SKM-1 (cell line): ENCODE results near the gene PDLIM5.
"Not testable (repeated sequence)": the region's sequence is repeated elsewhere in the genome, so short reads cannot be mapped to it uniquely, and the experiment has no call there.

ENCODE experiments used
- DNase-seq: peaks from one replicate; lab custom pipeline; 2025; ENCODE audit not compliant: unreplicated experiment; lab: John Stamatoyannopoulos, UW

The PDLIM5 gene

DNA sequence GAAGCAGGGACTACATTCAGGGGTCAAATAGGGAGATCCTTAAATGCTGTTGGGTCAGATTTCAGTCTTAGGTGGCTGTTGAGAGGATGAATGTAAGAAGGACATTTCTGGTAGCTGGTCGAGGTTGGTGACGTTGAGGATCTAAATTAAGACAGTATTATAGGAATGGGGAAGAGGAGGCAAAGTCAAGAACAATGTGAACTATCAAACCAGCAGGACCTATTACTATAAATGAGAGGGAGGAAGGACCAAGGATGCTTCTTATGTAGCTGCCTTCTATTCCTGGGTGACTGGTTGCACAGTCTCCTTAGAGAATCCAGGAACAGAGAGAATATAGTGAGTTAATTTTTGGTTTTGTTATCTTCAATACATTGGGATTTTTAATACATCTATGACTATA is 187.6 kb downstream of the PDLIM5 start:
- DNase-seq = no peak

DNA sequence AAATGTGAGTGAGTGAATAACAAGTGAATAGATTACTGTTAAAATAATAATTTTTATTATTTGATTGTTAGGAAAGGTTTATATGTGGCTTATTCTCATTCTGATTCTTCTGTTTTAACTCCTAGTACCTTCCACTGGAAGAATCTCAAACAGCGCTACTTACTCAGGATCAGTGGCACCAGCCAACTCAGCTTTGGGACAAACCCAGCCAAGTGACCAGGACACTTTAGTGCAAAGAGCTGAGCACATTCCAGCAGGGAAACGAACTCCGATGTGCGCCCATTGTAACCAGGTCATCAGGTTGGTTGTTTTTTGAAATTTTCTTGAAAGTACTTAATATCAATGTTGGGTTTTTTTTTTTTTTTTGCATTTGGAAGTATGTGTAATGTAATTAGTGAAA is 188.4 kb downstream of the PDLIM5 start:
- DNase-seq = no peak

DNA sequence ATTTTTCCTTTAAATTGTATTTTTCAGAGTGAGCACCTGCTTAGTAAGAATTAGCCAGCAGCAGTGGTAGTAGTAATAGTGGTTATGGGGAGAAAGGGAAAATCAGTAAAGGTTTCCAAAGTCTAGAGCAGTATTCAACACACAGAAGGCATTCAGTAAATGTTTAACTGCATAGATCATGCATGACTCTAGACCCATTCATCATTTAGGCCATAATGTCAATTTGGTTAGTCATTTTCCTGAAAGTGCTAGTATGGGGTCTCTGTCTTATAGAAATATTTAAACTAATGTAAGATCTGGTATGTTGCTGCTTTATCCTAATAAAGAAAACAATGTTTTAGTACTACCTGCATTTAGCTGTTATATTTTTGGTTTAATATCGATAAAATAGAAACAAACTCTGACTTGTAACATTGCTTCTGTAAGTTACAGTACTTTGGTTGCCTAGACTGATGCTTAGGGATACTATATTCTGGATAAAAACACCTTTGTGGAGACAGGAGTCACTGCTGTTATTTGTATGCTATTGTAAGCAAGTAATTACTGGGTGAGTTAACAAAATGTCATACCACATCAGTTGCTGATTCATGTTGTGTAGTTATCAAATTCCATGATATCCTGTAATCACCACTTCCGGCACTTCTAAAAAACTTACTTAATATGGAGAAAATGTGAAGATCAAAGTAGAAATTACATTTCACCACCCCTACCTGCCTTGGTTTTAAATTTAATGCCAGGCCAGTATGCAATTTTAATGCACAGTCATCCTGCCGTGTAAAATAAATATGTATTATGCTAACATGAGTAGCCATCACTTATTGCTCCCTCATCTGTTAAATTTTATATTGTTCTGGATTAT is 190.2 kb downstream of the PDLIM5 start:
- no peak for DNase-seq

DNA sequence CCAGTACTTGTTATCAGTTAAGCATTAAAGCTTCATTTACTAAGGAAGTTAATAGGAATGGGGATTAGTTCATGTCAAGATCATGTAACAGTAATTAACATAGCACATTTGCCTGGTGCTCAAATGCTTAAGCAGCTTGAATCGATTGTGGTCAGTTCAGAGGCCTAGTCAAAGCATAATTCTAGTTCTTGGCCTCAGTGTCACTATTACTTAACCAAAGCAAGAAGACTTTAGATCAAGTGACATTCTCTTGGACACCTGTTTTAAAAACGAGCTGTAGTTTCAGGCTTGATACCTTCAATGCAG is 190.8 kb downstream of the PDLIM5 start:
- no peak for DNase-seq

DNA sequence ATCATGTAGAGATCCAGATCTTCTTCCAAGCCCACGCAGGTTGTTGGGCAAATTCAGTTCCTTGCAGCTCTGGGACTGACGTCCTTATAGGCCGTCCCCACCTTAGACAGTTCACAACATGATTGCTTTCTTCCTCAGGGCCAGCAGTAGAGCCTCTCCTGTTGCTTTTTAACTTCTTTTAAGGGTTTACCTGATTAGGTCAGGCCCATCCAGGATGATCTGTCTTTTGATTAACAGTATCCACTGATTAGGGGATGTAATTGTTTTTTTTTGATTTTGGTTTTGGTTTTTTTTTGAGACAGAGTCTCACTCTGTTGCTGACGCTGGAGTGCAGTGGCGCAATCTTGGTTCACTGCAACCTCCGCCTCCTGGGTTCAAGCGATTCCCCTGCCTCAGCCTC is 197.0 kb downstream of the PDLIM5 start:
- no peak for DNase-seq

DNA sequence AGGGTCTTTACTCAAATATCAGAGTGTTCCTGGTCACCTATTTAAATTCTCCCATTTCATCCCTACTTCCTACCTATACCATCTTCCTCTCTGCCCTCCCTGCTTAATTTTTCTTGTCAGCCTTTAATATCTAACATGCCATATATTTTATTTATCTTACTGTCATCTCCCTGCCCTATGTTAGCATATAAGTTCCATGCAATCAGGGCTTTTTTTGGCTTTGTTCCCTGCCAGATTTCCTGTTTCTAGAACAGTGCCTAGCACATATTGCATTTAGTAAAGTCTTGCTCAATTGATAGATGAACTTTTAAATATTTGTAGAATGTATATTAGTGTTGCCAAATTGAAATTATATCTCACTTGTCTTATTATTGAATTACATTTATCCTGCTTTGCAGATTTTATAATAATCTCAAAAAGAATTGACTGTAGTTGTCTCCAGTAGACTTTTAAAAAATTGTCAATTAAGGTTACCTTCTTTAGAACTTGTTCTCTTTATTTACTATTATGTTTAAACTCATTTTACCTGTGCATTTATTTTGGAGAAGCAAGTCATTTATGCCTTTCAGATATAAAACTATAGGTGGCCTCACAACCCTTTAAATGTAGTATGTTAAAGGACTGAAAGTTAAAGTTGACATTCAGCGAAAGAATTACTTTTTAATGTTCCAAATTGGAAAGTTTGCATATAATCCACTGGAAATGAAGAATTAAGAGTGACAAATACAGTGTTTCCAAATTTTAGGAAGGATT is 197.8 kb downstream of the PDLIM5 start:
- no peak for DNase-seq

DNA sequence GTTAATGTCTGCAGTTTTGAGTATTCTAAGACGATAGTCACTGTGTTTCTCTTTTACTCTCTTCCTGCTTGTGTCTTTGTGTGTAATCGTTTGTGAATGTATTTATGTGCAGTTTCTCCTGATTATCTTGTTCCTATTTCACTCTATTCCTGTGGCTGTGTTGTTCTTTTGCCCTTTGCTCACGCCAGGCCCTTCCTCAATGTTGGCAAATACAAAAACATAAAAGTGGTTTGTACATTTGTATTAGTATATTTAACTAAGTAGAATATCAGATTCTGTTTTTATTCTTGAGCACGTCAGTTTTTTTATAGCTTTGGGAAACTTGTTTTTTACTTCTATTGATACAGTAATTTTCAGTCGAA is 198.4 kb downstream of the PDLIM5 start:
- DNase-seq = no peak

DNA sequence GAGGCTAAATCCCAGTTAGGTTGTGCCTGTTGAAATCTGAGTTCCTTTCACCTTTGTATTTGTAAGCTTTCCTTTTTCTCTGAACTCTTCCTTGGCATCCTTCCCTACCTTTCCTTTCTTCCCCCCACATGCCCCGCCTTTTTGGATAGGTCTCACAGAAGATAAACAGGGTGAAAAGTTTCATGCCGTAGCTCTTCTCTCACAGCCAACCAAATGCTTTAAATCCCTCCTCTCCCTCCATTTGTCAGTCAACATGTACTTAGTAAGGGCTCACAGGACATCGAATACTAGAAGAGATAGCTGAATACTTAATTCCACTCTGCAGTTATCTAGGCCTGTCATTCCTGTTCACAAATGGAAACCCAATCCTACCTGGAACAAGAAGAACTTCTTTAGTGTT is 198.9 kb downstream of the PDLIM5 start:
- no peak for DNase-seq

DNA sequence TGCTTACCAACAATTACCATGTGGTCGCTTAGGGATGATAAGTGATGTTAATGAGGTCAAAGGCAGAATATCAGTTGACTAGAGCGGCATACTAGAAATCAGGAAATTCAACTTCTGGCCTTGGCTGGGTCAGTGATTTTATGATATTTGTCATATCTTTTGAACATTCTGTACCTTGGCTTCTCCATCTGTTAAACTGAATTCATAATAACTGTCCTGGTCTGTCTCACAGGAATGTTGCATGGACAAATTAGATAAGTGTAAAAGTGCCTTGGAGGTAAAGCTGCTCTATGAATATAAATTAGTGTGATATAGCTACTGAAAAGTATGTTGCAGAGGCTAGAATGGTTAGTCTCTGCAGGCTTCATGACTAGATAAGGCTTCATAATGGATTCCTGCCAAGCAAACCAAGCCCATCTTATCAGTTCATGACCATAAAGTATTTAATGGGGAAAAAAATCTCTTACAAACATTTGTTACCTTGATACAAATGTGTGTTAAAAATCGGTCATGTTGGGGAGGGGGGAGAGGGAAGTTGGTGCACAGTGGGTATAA is 201.4 kb downstream of the PDLIM5 start:
- DNase-seq = no peak

DNA sequence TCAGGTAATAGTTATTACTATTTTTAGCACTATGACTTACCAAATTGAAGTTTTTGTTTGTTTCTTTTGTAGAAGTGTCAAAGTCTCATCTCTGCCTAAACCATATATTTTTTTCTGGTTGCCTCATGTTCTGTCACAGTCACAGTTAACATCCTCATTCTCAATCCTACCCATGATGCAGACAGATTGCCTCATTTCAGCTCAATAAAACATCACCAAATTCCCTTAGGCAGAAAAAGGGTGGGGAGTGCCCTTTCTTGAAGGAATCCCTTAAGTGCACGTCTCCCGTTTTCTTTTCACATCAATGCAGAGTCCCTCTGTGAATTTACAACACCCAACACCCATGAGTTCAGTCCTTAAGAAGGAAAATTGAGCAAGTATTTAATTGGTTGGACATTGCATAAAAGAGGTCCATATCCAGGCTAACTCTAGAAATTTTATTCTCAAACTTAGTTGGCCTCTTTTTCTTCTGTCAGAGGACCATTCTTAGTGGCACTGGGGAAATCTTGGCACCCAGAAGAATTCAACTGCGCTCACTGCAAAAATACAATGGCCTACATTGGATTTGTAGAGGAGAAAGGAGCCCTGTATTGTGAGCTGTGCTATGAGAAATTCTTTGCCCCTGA is 202.4 kb downstream of the PDLIM5 start:
- no peak for DNase-seq

DNA sequence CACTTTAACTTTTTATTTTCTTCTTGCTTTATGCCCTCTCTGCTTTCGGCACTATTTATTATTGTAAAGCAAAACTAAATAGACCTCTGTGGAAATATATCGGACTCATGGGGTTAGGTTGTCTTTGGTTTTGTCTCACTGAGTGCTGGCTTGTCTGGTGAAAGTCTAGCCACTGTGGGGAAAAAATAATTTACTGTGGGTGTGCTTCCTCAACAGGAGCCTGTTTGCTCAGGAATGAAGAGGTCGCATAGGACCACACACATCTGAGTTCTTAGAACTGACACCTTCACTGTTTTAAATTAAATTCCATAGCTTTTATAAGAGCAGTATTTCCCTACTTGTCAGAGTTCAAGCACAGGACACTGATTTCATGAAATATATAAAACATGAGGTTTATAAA is 203.0 kb downstream of the PDLIM5 start:
- no peak for DNase-seq

DNA sequence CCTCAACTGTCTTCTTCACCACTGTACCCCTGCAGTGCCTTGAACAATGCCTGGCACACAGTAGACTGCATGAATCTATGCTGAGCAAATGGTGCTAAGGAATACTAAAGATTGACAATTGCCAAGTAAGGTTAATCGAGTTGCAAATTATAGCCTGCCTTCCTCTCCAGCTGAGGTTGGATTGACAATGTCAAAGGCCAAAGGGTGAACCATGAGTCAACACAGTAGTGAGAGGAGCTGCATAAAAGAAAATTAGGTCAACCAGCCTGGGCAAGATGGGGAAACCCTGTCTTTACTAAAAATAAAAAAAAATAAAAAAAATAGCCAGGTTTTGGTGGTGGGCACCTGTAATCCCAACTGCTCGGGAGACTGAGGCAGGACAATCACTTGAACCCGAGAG is 208.9 kb downstream of the PDLIM5 start:
- DNase-seq = no peak

DNA sequence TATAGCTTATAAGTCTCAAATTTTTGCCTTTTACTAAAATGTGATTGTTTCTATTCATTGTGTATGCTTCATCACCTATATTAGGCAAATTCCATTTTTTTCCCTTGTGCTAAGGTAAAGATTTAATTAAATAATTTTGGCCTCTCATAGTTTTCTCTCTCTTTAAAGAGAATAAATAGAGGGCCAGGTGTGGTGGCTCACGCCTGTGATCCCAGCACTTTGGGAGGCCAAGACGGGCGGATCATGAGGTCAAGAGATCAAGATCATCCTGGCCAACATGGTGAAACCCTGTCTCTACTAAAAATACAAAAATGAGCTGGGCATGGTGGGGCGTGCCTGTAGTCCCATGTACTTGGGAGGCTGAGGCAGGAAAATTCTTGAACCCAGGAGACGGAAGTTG is 213.3 kb downstream of the PDLIM5 start:
- not testable (repeated sequence) for DNase-seq

DNA sequence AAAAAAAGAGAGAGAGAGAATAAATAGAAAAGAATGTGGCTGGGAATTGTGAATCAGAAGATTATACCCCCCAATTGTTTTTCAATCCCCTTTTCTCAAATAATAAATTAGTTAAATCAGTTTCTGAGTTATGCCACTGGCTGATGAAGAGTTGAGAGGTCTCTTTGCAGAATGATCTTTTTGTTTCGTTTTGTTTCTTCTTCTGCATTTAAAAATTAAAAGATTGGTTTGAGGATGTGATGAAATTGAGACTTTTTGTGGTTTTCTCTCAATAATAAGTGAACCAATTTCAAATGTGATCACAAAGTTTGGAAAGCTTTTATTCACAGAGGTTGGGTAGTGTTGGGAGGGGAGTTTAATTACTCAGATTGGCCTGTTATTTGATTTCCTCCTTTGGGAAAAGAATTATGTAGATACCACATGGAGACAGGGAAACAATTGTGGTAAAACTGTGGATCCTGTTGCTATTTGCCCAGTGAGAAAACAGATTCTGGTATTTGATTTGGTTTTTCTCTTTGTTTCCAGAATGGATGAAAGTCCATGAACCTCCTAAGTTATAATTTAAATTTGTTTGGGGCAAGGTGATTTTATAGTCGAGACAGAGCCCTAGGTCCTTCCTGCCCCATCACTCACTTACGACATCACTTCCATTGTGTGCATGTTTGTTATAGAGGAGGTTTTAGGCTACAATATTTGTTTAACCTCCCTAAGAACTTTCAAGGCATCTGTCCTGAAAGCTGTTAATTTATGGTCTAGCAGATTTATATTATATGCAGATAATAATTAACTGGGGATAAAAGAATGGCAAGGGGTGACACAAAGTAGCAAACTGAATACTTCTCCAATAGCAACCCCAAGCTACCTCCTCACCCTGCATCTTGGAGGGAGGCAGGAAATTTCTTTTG is 214.0 kb downstream of the PDLIM5 start:
- no peak for DNase-seq

DNA sequence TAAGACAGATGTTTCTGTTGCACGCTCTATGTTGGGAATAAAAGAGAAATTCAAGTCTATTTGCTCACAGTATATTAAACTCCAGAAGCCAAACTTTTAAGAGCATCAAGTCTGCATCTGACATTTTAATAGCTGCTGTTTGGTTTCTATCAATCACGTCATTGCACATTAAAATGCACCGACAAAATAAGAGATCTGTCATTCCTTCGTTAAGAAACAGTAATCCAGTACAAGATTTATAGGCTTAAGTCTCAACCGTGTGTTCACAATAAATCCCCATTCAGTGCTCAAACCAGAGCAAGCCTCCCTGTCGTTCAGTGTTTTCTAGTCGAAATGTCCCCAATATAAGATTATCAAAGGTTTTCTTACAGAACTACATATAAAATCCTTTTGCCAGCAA is 217.0 kb downstream of the PDLIM5 start:
- no peak for DNase-seq

DNA sequence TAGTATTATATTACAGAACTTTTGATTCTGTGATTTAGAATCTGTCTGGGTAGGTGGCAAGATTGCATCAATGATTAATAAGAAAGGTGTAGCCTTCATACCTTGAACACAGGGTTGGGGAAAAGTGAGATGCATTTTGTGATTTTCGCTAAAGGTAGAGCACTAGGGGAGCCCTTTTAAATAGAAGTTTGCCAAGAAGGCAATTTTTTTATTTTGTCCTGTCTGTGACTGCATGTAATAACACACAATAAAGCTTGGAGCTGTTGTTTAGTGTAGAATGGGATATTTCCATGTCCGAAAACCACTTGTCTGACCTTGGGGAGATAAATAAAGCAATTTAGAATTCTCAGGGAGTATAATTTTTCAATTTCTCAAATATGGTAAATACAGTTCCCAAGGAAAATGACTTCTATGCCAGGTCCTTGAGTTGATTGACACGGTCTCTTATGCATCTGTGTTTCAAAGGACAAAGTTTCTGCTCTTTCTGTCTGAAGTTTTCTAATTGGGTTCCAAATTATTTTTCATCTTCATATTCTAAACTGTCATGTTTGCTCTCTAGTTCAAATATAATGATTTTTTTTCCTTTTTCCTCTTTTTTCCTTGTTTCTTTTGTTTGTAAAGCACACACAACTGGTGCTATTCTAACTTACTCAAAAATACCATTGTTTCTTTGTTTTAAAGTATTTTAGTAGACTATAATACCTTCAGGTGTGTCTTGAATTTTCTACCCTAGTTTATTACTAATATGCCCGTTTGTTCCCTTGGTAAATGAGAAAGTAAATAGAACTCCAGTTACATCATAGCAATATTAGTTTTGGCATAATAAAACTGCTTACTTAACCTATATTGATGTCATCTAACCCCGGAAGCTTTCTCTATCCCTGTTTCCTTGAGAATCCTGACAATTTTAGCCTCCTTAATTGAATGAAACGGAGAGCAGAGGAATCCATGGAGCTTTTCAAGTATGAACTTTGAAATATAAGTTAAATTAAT is 218.2 kb downstream of the PDLIM5 start:
- no peak for DNase-seq

DNA sequence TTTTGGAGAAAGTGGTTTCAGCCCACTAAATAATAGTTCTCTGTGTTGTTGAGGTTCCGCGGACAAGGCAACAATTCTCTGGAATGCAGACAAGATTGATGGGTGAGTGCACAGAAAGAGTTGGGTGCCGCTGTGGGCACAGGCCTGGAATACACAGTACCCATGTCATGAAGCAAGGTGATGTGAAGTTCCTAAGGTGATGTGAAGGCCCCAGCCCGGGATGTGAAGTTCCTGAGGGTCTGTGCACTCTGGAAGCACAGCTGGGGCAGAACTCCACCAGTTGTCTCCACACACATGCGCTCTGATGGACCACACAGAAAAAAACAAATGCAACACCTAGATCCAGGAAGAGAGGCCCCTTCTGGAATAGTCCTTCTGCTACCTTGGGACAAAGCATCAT is 219.4 kb downstream of the PDLIM5 start:
- no peak for DNase-seq

DNA sequence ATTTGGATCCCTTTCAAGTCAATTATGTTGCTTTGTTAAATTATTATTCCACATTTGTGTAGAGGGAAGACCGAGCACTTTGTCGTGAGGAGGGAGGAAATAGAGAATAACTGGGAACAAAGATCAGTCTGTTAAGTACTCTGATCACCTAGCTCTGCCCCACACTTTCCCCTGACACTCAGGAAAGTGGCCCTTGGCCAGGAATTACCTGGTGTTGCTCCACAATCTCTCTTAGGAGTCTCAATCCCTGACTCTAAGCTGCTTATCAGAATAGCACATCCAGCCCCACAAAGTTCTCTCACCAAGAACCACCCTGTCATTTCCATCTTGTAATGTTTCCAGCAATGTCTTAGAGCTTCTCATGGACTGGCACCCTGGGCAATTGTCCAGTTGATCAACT is 222.2 kb downstream of the PDLIM5 start:
- no peak for DNase-seq

DNA sequence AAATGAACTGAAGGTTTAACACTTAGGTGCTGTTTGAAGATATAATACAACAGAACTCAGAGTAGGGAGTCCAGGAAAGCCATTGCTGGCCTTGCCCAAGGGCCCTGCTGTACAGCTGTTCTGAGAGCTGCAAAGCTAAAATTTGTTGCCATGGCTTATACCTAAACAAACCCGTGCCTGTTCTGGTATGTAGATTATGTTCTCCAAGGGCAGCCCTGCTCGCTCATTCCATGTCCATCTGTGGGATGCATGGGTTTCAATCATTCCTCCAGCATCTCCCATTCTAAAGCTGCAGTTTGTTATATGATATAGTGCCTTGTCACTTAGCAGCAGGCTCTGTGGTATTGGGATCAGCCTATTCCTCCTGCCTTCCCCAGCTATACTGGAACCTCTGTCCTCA is 225.2 kb downstream of the PDLIM5 start:
- DNase-seq = no peak

DNA sequence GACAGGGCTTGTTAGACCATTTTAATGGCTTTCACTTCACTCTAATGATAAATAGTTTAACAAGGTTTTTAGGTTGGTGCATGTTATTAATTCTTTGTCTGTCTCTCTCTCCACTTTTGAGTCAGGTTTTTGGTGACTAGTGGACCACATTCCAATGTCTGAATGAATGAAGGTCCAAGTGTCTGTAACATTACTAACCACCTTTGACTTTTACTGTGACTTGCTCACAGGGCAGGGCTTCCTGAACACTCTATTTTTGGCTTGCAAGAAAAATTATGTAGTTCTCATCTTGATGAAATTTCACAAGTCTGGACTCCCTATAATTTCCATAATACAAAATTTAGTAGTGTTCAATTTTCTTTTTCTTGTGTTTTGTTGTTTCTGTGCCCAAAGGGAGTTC is 227.2 kb downstream of the PDLIM5 start:
- no peak for DNase-seq
